GM20431 (cell line): ENCODE results near the gene NFATC2IP.
"Not testable (repeated sequence)": the region's sequence is repeated elsewhere in the genome, so short reads cannot be mapped to it uniquely, and the experiment has no call there.

Experiments
- in situ Hi-C: fragments of 300-500 bp; cut with MseI, MboI; formaldehyde crosslinking; loops from one replicate; pipeline ENCODE4 v1.15.0; 2020; ENCODE audit warnings: low sequenced_read_pairs; ENCODE audit not compliant: unreplicated experiment

Gene NFATC2IP

GRCh38 chr16:28987170-28987853 is 36.6 kb downstream of the NFATC2IP start:
- in situ Hi-C loops, result no loop called here

GRCh38 chr16:28989363-28989762 is 38.6 kb downstream of the NFATC2IP start:
- in situ Hi-C loops, result no loop called here

GRCh38 chr16:28990375-28991040 is 39.8 kb downstream of the NFATC2IP start:
- in situ Hi-C loops, result no loop called here

- in situ Hi-C loops, result no loop called here
Measured at GRCh38 chr16:28991687-28992086, 41.0 kb downstream of the NFATC2IP start.

- in situ Hi-C loops, result no loop called here
Measured at GRCh38 chr16:28992496-28992895, 41.8 kb downstream of the NFATC2IP start.

- in situ Hi-C loops, result no loop called here
Measured at GRCh38 chr16:28998837-28999236, 48.1 kb downstream of the NFATC2IP start.

GRCh38 chr16:28999577-28999976 is 48.8 kb downstream of the NFATC2IP start:
- in situ Hi-C loops, result no loop called here

- in situ Hi-C loops, result no loop called here
Measured at GRCh38 chr16:29000019-29000418, 49.3 kb downstream of the NFATC2IP start.

GRCh38 chr16:29004496-29005139 is 53.9 kb downstream of the NFATC2IP start:
- in situ Hi-C loops, result not testable (repeated sequence)

GRCh38 chr16:29007730-29008593 is 57.2 kb downstream of the NFATC2IP start:
- in situ Hi-C loops, result no loop called here

- in situ Hi-C loops, result no loop called here
Measured at GRCh38 chr16:29009050-29009837, 58.5 kb downstream of the NFATC2IP start.

GRCh38 chr16:29009838-29010166 is 59.1 kb downstream of the NFATC2IP start:
- in situ Hi-C loops, result no loop called here

GRCh38 chr16:29011112-29011511 is 60.4 kb downstream of the NFATC2IP start:
- in situ Hi-C loops, result no loop called here

- in situ Hi-C loops, result no loop called here
Measured at GRCh38 chr16:29011851-29012250, 61.1 kb downstream of the NFATC2IP start.

GRCh38 chr16:29012913-29013553 is 62.3 kb downstream of the NFATC2IP start:
- in situ Hi-C loops, result no loop called here

- in situ Hi-C loops, result no loop called here
Measured at GRCh38 chr16:29014561-29015069, 63.9 kb downstream of the NFATC2IP start.
